ENCODE measurements around the gene VWA8. TPM values are rescaled to one million over a fixed set of nuclear protein-coding genes. Genes with fewer than 3 reads are reported as not detected.

The VWA8 gene
- total and polyA plus RNA-seq, 2 of the 8 experiments (the other 6 are each of a cell fraction or from before 2014, with no cell fraction given), result 5.9 to 19.6 TPM

GRCh38 chr13:41851351-41851750, 109.6 kb downstream of the VWA8 start (continued):
- TF ChIP-seq, protein P1, sequence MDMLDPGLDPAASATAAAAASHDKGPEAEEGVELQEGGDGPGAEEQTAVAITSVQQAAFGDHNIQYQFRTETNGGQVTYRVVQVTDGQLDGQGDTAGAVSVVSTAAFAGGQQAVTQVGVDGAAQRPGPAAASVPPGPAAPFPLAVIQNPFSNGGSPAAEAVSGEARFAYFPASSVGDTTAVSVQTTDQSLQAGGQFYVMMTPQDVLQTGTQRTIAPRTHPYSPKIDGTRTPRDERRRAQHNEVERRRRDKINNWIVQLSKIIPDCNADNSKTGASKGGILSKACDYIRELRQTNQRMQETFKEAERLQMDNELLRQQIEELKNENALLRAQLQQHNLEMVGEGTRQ (IDR thresholded peaks at IDR 0.05; ENCODE audit: low read length), result no peak
- TF ChIP-seq SUZ12 (IDR thresholded peaks at IDR 0.05; ENCODE audit: low read length) (no peak), SP2 (IDR thresholded peaks at IDR 0.05; ENCODE audit: low read length) (no peak), TAF7 (optimal IDR thresholded peaks at IDR 0.05; ENCODE audit: borderline replicate concordance, low read depth, low read length) (no peak)
